Non-pigmented ciliary epithelial cell (primary cell): Measurements from ENCODE around the gene PSORS1C1.
"Not testable (repeated sequence)": the region's sequence is repeated elsewhere in the genome, so short reads cannot be mapped to it uniquely, and the experiment has no call there.

Experiments used
- DNase-seq: peaks from one replicate; pipeline ENCODE4 v3.0.0-alpha.2; 2010; ENCODE audit warnings: low read depth

PSORS1C1 gene

GRCh38 chr6:31178143-31179041, 63.8 kb downstream of the PSORS1C1 start:
- no peak for DNase-seq

DNA sequence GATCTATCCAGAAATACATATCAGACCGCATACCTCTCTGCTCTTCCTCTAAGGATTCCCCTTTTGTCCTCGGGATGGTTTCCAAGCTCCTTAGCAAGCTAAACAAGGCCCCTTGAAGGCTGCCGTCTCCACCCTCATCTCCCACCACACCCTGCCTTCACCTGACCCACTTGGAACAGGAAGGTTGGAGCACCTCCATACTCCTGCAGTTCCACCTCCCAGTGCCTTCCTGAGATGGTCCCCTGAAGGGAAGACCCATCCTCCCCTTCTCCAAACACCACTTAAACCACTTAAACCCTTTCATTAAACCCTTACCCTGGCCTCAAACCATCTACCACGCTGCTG, 64.4 kb downstream of the PSORS1C1 start:
- DNase-seq, result no peak

DNA sequence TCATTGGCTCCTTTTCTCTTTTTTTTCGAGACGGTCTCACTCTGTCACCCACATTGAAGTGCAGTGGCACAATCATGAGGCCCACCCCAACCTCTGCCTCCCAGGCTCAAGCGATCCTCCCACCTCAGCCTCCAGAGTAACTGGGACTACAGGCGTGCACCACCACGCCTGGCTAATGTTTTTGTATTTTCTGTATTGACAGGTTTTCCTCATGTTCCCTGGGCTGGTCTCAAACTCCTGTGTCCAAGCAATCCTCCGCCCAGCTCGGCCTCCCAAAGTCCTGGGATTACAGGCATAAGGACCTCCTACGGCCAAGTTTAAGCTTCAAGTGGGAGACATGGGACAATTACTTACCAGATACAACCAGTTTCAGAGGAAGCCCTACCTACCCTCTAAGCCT, 65.3 kb downstream of the PSORS1C1 start:
- DNase-seq, result no peak

GRCh38 chr6:31180500-31180899, 65.9 kb downstream of the PSORS1C1 start:
- no peak for DNase-seq

DNA sequence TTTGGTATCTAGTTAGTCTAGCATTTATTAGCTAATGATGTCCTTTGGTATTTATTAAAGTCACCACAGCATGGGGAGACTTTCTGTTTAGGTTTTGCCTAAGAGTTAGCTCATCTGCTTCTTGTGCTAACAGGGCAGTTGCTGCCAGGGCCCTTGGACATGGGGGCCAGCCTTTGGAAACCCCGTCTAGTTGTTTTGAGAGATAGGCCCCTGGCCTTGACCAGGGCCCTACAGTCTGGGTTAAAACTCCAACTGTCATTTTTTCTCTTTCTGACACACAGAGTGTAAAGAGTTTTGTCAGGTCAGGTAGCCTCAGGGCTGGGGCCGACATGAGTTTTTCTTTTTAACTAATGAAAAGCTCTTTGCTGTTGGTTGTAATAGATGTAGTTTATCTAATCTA, 68.7 kb downstream of the PSORS1C1 start:
- not testable (repeated sequence) for DNase-seq

GRCh38 chr6:31183859-31184258, 69.3 kb downstream of the PSORS1C1 start:
- not testable (repeated sequence) for DNase-seq

- DNase-seq, result not testable (repeated sequence)
These were observed 71.1 kb downstream of the PSORS1C1 start for GRCh38 chr6:31185695-31186051.

DNA sequence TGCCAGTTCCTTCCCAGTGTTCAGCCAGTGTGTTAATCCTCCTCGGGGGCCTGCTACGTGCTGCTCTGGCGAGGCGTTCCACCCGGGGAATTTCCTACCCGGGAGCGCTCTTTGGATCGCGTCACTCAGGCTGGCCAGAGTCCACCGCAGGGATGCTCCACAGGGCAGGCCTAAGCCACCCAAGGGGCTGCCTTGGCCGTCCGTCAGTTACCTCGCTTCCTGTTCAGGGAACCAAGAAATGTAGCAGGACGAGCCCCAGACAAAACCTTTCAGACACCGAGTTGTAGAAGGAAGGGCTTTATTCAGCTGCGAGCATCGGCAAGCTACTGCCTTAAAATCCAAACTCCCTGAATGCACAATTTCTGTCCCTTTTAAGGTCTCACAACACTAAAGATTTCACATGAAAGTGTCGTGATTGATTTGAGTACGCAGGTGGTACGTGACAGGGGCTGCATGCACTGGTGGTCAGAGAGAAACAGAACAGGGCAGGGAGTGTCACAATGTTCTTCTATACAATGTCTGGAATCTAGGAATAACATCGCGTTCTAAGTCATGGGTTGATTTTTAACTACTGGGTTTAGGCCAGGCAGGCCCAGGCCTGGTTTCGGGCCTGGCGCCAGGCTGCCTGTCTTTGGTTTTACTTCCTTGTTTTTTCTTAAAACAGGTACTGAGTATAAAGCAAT, 71.6 kb downstream of the PSORS1C1 start:
- DNase-seq, result no peak

- DNase-seq, result no peak
These were observed 73.2 kb downstream of the PSORS1C1 start for GRCh38 chr6:31187780-31188194.

DNA sequence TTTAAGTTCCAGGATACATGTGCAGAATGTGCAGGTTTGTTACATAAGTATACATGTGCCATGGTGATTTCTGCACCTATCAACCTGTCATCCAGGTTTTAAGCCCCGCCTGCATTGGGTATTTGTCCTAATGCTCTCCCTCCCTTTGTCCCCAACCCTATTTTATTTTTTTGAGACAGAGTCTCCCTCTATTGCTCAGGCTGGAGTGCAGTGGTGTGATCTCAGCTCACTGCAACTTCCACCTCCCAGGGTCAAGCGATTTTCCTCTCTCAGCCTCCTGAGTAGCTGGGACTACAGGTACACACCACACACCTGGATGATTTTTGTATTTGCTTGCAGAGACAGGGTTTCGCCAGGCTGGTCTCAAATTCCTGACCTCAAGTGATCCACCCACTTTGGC, 74.6 kb downstream of the PSORS1C1 start:
- not testable (repeated sequence) for DNase-seq
